AG10803 (cell line): Measurements from ENCODE around the gene PPA2.
A peak's percentile ranks its signal among the peaks of the same experiment; 100 is the strongest.

ENCODE experiments used
- DNase-seq: peaks from one replicate; pipeline ENCODE4 v3.0.0; 2010; ENCODE audit warnings: low read depth
- H3K4me3 ChIP-seq: 2 replicates; pipeline ENCODE4 v1.5.1; 2011; ENCODE audit warnings: mild to moderate bottlenecking, low read length, control low read depth
- CTCF ChIP-seq: conservative IDR thresholded peaks from 2 replicates; pipeline ENCODE4 v1.5.1; 2011; ENCODE audit warnings: mild to moderate bottlenecking, low read length, control low read depth, inconsistent platforms

PPA2 gene

GRCh38 chr4:105473324-105474098, at the start of gene PPA2:
Gene PPA2 (minus strand): TSS chr4:105474062. CDS start chr4:105474050, 12 bp downstream.
- peak; percentile 88 for DNase-seq
- peak within 1 kb of the TSS; percentile 84 for H3K4me3 ChIP-seq
- no peak for TF ChIP-seq CTCF

- H3K4me3 ChIP-seq, result no peak overlapping the region
- peak; percentile 33 for DNase-seq
- TF ChIP-seq CTCF, result peak; percentile 66
Observed at GRCh38 chr4:105520819-105521790, 47.2 kb upstream of the PPA2 start.

- H3K4me3 ChIP-seq, result no peak overlapping the region
- no peak for DNase-seq
- TF ChIP-seq CTCF, result no peak
Observed at GRCh38 chr4:105510245-105510644, 36.4 kb upstream of the PPA2 start.

GRCh38 chr4:105509714-105510113, 35.9 kb upstream of the PPA2 start:
- H3K4me3 ChIP-seq, result no peak overlapping the region
- no peak for TF ChIP-seq CTCF
- DNase-seq, result no peak

GRCh38 chr4:105509291-105509690, 35.4 kb upstream of the PPA2 start:
- H3K4me3 ChIP-seq, result no peak overlapping the region
- DNase-seq, result no peak
- TF ChIP-seq CTCF, result no peak

- H3K4me3 ChIP-seq, result no peak overlapping the region
- TF ChIP-seq CTCF, result no peak
- peak; percentile 6 for DNase-seq
Observed at GRCh38 chr4:105504744-105505143, 30.9 kb upstream of the PPA2 start.
